GM18870 (cell line): ENCODE results near the gene GABRB2.
"Not testable (repeated sequence)": the region's sequence is repeated elsewhere in the genome, so short reads cannot be mapped to it uniquely, and the experiment has no call there.

Source experiments
- ATAC-seq: cut with Tn5 transposase; IDR thresholded peaks from one replicate; pipeline ENCODE4 v1.9.1; 2021; ENCODE audit warnings: moderate library complexity; ENCODE audit not compliant: unreplicated experiment

GABRB2 gene

DNA sequence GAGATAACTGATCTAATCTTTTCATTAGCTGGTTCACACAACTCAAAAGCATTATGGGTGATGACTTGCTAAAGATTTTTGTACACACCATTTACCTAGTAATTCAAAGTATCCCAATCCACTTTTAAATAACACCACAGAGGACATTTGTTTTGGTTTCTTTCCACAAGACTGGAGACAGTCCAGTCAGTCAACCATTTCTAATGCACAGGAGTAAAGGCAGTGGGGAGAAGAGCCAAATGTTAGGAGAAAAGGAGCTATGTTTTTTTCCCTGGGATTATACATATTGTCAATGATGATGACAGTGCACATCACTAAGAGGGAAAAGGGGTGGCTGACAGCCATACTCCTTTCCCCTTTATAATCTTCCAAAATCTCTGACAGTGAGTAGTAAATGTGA is 240.9 kb downstream of the GABRB2 start:
- no peak for ATAC-seq

GRCh38 chr5:161302559-161302958 is 244.0 kb downstream of the GABRB2 start:
- no peak for ATAC-seq

GRCh38 chr5:161301586-161301985 is 244.9 kb downstream of the GABRB2 start:
- ATAC-seq: no peak

GRCh38 chr5:161299053-161299452 is 247.5 kb downstream of the GABRB2 start:
- ATAC-seq: peak; percentile 80

- not testable (repeated sequence) for ATAC-seq
These were observed 249.1 kb downstream of the GABRB2 start for GRCh38 chr5:161297388-161297787.

DNA sequence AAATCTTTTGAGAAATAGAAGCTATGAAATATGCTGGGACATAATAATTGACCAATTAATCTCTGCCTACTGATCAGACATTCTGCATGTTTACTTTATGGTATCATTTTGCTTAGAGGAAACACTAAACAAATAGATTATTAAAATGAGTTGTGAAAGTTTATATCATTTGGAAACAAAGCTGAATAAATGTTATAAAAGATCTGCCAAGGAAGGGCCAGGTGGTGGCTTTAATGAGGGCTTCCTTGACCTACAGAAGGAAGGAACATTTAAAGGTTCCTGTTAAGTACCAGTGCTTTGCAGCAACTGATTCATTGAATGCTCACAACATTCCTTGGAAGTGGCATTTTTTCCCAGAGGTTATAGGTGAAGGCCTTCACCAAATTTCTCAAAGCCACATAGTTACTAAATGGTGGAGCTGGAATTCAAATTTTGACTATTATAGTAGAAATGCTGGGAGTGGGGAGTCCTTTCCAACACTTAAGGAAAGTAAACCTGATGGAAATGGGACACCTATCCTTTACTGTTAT is 250.7 kb downstream of the GABRB2 start:
- no peak for ATAC-seq

DNA sequence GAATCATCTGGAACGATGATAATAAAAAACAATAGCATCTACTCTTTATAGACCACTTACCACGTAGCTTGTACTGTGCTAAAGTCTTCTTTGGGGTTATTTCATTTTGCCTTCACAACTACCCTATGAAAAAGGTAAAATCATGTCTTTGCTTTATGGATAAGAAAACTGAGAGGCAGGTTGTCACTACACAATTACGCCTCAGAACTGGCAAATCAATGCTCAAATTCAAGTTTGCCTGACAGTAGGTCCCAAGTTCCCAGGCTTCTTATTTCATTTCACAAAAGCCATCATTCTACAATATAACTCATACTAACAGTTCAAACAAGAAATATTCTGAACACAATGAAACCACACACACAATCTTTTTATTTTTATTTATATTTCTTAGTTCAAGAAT is 258.5 kb downstream of the GABRB2 start:
- ATAC-seq: no peak

DNA sequence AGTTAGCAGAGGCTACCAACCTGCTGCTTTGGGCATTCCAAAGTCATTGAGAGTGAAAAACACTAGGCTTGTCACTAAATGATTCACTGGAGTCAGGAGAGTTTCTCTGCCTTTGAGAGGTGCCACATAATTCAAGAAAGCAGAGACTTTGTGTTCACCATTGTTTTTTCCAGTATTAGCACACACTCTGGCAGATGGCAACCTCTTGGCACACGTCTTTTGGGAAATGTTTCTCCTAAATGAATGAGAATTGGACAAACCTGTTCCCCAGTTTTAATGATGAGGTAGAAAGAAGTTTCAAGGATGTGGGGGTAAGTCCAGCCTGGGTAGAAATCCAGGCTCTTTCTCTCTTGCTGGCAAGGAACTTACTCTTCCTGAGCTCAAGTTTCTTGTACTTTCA is 259.1 kb downstream of the GABRB2 start:
- no peak for ATAC-seq

- peak; percentile 97 for ATAC-seq
These were observed 260.4 kb downstream of the GABRB2 start for GRCh38 chr5:161286066-161286655.

- ATAC-seq: no peak
These were observed 262.1 kb downstream of the GABRB2 start for GRCh38 chr5:161284445-161284844.

DNA sequence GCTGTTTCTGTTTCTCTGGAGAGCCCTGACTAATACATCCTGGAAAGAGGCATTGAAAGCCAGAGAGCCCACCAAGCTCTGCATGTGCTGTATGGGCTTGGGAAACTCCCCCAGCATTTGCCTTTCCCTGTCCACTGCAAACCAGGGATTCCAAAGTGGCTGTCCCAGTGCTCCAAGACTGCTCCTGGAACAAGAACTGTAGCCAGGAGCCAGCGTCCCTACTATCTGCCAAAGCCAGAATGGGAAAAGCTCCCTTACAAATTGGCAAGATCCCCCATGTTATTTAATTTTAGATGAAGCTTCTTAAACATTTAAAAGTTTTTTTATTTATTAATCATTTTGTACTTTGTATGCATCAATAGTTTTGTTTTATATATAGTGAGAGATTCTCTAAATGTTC is 263.2 kb downstream of the GABRB2 start:
- no peak for ATAC-seq

- ATAC-seq: no peak
These were observed 267.5 kb downstream of the GABRB2 start for GRCh38 chr5:161278739-161279660.

GRCh38 chr5:161277011-161277410 is 269.5 kb downstream of the GABRB2 start:
- ATAC-seq: no peak

GRCh38 chr5:161274951-161275350 is 271.6 kb downstream of the GABRB2 start:
- ATAC-seq: no peak

GRCh38 chr5:161273410-161273809 is 273.1 kb downstream of the GABRB2 start:
- ATAC-seq: no peak

DNA sequence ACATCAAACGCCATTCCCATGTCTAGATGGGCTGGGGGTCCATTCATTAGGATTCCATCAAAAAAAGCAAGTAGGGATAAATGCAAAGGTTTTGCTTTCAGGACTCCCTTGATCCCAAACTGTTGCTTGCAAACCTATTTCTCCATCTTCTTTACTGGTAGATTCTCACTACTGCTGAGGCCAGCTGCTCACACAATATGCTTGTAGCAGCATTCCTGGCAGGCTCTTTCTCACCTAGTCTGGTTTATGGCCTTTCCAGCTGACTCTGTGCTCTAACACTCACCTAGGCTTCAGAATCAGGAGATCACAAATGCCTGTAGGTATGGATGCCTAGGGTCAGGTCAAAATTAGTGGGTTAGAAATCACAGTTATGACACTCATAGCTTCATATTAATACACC is 274.7 kb downstream of the GABRB2 start:
- ATAC-seq: no peak

- no peak for ATAC-seq
These were observed 277.4 kb downstream of the GABRB2 start for GRCh38 chr5:161269125-161269524.

DNA sequence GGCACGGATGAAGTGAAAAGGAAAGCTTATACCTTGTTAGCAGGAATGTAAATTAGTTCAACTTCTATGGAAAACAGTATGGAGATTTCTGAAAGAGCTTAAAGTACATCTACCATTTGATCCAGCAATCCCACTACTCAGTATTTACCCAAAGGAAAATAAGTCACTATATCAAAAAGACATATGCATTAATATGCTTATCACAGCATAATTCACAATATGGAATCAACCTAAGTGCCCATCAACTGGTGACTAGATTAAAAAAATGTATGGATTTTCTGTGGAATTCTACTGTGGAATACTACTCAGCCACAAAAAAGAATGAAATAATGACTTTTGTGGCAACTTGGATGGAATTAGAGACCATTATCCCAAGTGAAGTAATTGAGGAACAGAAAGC is 279.6 kb downstream of the GABRB2 start:
- ATAC-seq: no peak

DNA sequence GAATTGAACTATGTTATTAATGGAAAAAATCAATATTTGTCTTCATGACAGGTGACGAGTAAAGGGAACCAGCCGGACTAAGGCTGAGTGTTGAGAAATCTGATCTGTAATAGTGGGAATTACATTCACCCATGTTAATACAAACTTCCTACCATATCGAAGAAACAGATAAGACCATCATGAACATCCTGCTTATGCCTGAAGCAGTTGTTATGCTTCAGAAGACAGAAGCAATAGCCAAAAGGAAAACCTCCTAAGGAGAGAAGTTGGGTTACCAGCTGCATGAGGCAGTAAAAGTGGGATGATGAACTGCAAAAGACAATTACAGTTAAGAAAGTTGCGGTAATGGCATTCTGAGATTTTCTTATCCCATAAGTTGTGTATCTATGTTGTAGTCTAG is 281.5 kb downstream of the GABRB2 start:
- ATAC-seq: no peak

GRCh38 chr5:161263191-161263590 is 283.3 kb downstream of the GABRB2 start:
- ATAC-seq: no peak

GRCh38 chr5:161261668-161262323 is 284.7 kb downstream of the GABRB2 start:
- peak; percentile 59 for ATAC-seq

- no peak for ATAC-seq
These were observed 288.1 kb downstream of the GABRB2 start for GRCh38 chr5:161258438-161258837.
